ENCODE results near the gene THEMIS.
"Not testable (repeated sequence)": the region's sequence is repeated elsewhere in the genome, so short reads cannot be mapped to it uniquely, and the experiment has no call there.

Gene THEMIS

GRCh38 chr6:127791779-127792528, 108.9 kb downstream of the THEMIS start:
- no peak overlapping the region for H3K4me3 ChIP-seq
- DNase-seq (ENCODE audit: low spot score): no peak
- no peak overlapping the region for H3K27ac ChIP-seq
- TF ChIP-seq, protein P1, sequence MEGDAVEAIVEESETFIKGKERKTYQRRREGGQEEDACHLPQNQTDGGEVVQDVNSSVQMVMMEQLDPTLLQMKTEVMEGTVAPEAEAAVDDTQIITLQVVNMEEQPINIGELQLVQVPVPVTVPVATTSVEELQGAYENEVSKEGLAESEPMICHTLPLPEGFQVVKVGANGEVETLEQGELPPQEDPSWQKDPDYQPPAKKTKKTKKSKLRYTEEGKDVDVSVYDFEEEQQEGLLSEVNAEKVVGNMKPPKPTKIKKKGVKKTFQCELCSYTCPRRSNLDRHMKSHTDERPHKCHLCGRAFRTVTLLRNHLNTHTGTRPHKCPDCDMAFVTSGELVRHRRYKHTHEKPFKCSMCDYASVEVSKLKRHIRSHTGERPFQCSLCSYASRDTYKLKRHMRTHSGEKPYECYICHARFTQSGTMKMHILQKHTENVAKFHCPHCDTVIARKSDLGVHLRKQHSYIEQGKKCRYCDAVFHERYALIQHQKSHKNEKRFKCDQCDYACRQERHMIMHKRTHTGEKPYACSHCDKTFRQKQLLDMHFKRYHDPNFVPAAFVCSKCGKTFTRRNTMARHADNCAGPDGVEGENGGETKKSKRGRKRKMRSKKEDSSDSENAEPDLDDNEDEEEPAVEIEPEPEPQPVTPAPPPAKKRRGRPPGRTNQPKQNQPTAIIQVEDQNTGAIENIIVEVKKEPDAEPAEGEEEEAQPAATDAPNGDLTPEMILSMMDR (IDR thresholded peaks at IDR 0.05): no peak

- H3K4me3 ChIP-seq: no peak overlapping the region
- no peak overlapping the region for H3K27ac ChIP-seq
- no peak for DNase-seq (ENCODE audit: low spot score)
- TF ChIP-seq, protein P1 (IDR thresholded peaks at IDR 0.05): no peak
Observed at GRCh38 chr6:127790571-127790970, 110.3 kb downstream of the THEMIS start.

DNA sequence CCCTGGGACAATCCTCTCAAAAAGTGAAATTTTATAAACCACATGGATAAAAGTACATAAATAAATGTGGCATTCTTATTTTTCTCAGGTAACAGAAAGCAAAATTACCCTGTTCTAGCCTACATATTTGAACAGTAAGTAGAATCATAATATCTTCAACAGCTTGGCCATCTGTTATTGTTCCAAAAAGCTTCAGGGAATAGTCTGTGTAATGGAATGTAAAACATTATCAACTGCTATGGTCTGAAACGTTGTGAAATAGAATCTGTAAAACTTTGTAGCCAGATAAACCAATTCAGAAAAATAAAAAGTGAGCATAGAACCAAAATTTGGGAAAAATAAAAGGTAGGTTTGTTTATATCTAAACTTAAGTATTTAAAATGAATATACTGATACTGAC, 114.7 kb downstream of the THEMIS start:
- H3K27ac ChIP-seq: no peak overlapping the region
- TF ChIP-seq, protein P1 (IDR thresholded peaks at IDR 0.05): no peak
- no peak overlapping the region for H3K4me3 ChIP-seq
- no peak for DNase-seq (ENCODE audit: low spot score)

GRCh38 chr6:127784468-127784867, 116.4 kb downstream of the THEMIS start:
- Histone ChIP-seq H3K4me3 (no peak overlapping the region), H3K27ac (no peak overlapping the region)
- TF ChIP-seq, protein P1 (IDR thresholded peaks at IDR 0.05): no peak
- no peak for DNase-seq (ENCODE audit: low spot score)

DNA sequence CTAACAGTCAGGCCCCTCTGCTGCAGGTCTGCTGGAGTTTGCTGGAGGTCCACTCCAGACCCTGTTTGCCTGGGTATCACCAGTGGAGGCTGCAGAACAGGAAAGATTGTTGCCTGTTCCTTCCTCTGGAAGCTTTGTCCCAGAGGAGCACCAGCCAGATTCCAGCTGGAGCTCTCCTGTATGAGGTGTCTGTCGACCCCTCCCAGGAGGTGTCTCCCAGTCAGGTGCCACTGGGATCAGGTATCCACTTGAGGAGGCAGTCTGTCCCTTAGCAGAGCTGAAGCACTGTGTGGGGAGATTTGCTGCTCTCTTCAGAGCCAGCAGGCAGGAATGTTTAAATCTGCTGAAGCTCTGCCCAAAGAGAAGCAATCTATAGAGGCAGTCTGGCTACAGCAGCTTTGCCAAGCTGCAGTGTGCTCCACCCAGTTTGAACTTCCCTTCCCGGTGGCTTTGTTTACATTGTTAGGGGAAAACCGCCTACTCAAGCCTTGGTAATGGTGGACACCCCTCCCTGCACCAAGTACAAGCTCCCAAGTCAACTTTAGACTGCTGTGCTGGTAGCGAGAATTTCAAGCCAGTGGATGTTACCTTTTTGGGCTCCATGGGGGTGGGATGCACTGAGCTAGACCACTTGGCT, 119.1 kb downstream of the THEMIS start:
- not testable (repeated sequence) for H3K4me3 ChIP-seq; H3K27ac ChIP-seq; DNase-seq (ENCODE audit: low spot score)

GRCh38 chr6:127776320-127776719, 124.5 kb downstream of the THEMIS start:
- no peak for DNase-seq (ENCODE audit: low spot score)
- TF ChIP-seq, protein P1 (IDR thresholded peaks at IDR 0.05): no peak
- Histone ChIP-seq H3K4me3 (no peak overlapping the region), H3K27ac (no peak overlapping the region)

DNA sequence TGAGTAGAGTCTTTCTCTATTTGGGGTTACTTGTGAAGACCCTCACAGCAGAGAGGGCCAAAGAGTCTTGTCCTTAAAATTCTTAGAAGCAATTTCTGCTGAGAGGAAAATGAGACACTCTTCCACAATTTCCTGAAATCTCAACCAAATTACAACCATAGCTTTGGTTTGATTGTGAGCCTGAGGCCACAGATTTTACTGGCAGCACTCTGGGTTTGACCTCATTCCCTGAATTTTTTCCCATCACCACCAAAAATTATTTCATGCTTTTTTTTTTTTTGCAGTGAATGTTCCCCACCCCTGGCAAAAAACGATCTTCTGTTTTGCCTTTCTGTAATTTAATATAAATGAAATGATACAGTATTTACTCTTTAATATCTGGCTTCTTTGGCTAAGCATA, 125.5 kb downstream of the THEMIS start:
- DNase-seq (ENCODE audit: low spot score): no peak
- TF ChIP-seq, protein P1 (IDR thresholded peaks at IDR 0.05): no peak
- Histone ChIP-seq H3K27ac (no peak overlapping the region), H3K4me3 (no peak overlapping the region)

All from coronary artery (tissue), 2 donors.